Cardiac fibroblast (primary cell): ENCODE data around the gene ERG.

Source experiments
- DNase-seq, 2 donors: peaks; one replicate each; pipeline versions ENCODE4 v3.0.0 to v3.0.0-alpha.2; 2010; ENCODE audit warnings: low read depth in 2 of 2
- H3K4me3 ChIP-seq, 2 donors: replicated peaks in 1 of 2; 1 replicate in 1 of 2; 2 replicates in 1 of 2; pipeline ENCODE4 v1.5.1; 2011; ENCODE audit warnings: low read depth in 2 of 2, low read length in 2 of 2, mild to moderate bottlenecking in 2 of 2, moderate library complexity in 1 of 2
- TF ChIP-seq, protein P1 (sequence below): IDR thresholded peaks from one replicate; pipeline ENCODE4 v1.5.1; 2011; ENCODE audit warnings: low read depth, mild to moderate bottlenecking, low read length, inconsistent platforms

The ERG gene

DNA sequence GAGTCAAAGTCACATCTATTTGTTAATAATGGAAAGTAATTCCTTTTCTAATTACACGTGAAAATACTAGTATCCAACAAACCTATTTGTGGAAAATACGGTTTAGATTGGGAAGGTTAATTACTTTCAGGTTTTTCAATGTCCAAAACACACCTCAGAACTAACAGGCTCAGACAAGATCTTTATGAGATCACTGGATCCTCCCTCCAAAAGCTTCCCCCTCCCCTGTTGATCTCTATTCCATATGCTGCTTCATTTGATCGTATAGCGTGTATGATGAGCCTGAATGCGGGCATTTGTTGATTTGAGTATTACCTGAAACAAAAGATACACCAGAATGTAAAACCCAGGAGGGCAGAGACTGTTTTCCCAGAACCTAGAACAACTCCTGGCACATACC, 26.5 kb downstream of the ERG start:
- TF ChIP-seq, protein P1, sequence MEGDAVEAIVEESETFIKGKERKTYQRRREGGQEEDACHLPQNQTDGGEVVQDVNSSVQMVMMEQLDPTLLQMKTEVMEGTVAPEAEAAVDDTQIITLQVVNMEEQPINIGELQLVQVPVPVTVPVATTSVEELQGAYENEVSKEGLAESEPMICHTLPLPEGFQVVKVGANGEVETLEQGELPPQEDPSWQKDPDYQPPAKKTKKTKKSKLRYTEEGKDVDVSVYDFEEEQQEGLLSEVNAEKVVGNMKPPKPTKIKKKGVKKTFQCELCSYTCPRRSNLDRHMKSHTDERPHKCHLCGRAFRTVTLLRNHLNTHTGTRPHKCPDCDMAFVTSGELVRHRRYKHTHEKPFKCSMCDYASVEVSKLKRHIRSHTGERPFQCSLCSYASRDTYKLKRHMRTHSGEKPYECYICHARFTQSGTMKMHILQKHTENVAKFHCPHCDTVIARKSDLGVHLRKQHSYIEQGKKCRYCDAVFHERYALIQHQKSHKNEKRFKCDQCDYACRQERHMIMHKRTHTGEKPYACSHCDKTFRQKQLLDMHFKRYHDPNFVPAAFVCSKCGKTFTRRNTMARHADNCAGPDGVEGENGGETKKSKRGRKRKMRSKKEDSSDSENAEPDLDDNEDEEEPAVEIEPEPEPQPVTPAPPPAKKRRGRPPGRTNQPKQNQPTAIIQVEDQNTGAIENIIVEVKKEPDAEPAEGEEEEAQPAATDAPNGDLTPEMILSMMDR: no peak
- DNase-seq: no peak
- H3K4me3 ChIP-seq: no peak overlapping the region

GRCh38 chr21:38470755-38471154, 27.5 kb downstream of the ERG start:
- DNase-seq: peak; percentile 46 to 63
- TF ChIP-seq, protein P1: no peak
- H3K4me3 ChIP-seq: no peak overlapping the region

DNA sequence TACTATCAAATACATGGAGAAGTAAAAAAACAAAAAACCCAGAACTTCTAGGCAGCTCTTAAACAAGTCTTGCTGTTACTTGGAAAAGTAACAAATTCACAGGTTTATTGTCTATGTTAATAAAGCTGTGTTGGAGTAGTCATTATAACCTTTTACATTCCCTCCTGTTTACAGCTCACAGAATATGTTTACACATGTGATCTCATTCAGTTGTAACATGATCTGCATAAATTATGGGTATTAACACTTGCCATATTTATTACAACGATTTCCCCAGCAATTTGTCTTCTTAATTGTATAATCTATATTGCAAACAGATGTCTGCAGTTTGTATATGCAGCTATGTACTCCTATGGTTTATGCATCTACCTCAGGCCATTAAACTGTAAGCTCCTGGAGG, 28.6 kb downstream of the ERG start:
- no peak for DNase-seq
- TF ChIP-seq, protein P1: no peak
- no peak overlapping the region for H3K4me3 ChIP-seq

GRCh38 chr21:38468989-38469388, 29.3 kb downstream of the ERG start:
- no peak for DNase-seq
- H3K4me3 ChIP-seq: no peak overlapping the region
- TF ChIP-seq, protein P1: no peak

- DNase-seq: no peak
- H3K4me3 ChIP-seq: no peak overlapping the region
- TF ChIP-seq, protein P1: no peak
Observed at GRCh38 chr21:38467911-38468310, 30.4 kb downstream of the ERG start.

- TF ChIP-seq, protein P1: no peak
- DNase-seq: no peak
- no peak overlapping the region for H3K4me3 ChIP-seq
Observed at GRCh38 chr21:38467374-38467773, 30.9 kb downstream of the ERG start.

DNA sequence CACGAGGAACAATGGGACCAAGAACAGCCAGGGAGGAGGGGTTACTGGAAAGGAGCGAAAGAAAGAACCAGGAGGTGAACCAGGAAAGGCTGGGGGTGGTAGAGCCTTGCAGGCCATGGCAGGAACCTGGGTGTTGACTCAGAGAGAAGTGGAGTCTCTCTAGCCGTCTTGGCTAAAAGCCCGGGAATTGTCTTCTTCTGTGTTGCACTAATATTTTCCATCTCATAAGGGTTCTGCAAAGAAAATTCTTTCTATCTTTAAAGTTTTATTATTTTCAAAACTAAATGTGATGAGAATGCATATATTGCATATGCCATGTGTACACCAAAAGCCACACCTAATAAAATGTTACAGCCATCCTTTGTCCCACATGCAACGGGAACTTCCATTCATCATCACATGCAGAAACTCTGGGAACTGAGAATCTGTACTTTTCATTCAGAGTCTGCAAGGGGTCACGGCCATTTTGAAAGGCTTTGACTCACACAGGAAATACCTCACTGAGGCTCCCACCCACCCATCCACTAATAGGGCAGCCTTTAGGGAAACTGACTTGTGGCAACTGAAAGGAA, 38.0 kb downstream of the ERG start:
- H3K4me3 ChIP-seq: no peak overlapping the region
- DNase-seq: peak; percentile 83 to 91
- TF ChIP-seq, protein P1: no peak
